ENCODE data around the gene ATP5IF1.

Gene ATP5IF1

DNA sequence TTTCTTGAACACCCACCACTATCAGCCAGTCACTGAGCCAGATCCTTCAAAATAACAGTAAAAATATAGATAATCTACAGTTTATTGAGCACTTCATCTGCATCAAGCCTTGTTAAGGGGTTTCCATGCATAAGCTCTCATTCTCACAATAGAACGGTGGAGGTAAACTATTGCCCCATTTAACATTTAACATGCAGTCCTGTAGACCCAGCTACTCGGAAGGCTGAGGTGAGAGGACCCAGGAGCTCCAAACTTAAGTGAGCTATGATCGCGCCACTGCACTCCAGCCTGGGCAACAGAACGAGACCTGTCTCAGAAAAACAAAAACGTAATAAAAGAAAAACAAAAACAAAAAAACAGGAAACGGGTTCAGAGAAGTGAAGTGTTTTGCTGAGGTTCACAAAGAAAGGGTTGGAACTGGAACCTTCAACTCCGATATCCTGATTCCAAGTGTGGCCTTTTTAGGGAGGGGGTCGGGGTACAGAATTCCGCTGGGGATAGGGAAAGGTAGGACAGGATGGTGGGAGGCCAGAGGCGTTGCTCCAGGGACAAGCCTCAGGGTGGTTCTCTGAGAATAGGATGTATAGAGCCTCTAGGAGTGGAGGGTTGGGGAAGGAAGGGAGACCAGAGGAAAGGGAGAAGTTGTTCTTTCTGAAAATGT is 11.8 kb downstream of the ATP5IF1 start:
- DNase-seq (ENCODE audit: insufficient read length, low spot score) = no peak
- TF ChIP-seq POLR2A (IDR thresholded peaks at IDR 0.05; ENCODE audit: low read depth, low read length) (no peak), PAX5 (IDR thresholded peaks at IDR 0.05; ENCODE audit: insufficient read depth, low read length, severe bottlenecking) (no peak), TAF1 (IDR thresholded peaks at IDR 0.05; ENCODE audit: low read depth, low read length) (no peak), POLR2AphosphoS5 (IDR thresholded peaks at IDR 0.05; ENCODE audit: low read depth, low read length) (no peak), POU2F2 (IDR thresholded peaks at IDR 0.05; ENCODE audit: low read depth, low read length) (no peak), SPI1 (IDR thresholded peaks at IDR 0.05; ENCODE audit: low read depth, low read length) (no peak)
- no peak for FAIRE-seq

DNA sequence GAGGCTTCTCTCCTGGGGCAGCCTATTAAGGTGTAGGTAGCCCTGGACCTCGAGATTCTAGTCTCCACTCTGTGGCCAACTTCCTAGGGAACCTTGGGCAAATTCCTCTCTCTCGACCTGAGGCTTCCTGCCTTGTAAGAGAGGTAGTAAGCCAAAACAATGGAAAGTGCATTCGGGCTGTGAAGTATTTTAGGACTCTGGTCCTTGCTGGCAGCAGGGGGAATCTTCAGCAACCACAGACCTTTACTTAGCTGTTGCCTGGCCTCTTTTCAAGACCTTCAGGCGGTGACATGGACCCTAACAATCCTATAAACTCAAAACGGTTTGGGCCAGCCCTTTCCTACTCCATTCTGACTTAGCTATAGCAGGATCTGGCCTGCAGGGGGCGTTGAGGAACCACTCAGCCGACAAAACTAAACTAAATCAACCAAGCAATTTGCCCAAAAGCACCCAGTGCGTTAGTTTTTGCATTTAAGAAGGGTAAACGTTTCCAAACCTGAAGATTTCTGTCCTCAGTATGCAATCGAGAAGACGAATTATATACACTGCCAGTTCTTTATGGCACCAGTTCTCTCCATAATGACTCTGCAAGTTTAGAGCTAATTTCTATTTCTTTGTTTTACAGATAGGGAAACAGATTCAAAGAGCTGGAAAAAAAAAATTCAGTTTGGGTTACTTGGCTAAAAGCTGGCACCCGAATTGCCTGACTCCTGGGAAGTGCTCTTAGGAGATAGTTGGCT is 12.5 kb downstream of the ATP5IF1 start:
- no peak for DNase-seq (ENCODE audit: insufficient read length, low spot score)
- TF ChIP-seq POU2F2 (IDR thresholded peaks at IDR 0.05; ENCODE audit: low read depth, low read length) (no peak), SPI1 (IDR thresholded peaks at IDR 0.05; ENCODE audit: low read depth, low read length) (no peak), TAF1 (IDR thresholded peaks at IDR 0.05; ENCODE audit: low read depth, low read length) (no peak), PAX5 (IDR thresholded peaks at IDR 0.05; ENCODE audit: insufficient read depth, low read length, severe bottlenecking) (no peak), POLR2AphosphoS5 (IDR thresholded peaks at IDR 0.05; ENCODE audit: low read depth, low read length) (no peak), POLR2A (IDR thresholded peaks at IDR 0.05; ENCODE audit: low read depth, low read length) (no peak)
- FAIRE-seq = peak; percentile 84

DNA sequence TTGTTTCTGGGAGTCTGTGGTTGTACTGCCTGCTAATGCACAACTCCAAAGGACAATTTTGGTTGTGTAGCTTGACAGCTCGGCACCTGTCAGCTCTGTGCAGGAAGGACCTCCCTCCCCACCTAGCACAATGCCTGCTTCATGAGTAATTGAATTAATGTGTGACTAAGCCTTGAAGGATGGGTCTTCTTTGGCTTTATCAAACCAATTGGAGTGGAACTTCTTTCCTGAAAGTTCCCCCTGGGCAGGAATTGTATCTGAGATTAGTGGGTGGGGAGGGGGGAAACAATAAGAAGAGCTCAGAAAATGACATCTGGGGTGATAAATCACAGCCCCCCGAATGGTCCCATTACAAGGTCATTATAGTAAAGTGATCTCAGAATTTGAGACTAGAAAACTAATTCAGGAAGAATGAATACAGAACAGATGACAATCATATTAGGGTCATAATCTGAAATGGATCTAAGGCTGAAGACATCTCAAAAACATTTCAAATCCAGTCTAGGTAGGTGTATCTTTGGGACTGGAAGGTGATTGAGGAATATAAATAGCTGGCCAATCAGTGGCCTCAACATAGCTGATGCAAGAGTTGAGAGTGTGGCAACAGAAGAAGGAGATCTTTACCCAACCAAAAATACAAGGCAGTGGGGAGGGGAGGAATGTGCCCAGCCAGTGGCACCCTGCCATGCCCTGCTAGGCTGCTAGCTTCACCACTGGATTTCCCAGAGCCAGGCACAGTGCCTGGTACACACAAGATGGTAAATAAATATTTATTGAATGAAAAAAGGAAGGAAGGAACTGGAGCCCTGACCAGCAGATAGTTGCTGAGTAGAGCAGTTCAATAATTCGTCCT is 13.3 kb downstream of the ATP5IF1 start:
- TF ChIP-seq SPI1 (IDR thresholded peaks at IDR 0.05; ENCODE audit: low read depth, low read length) = no peak
- TF ChIP-seq POU2F2 (IDR thresholded peaks at IDR 0.05; ENCODE audit: low read depth, low read length) = no peak
- no peak for TF ChIP-seq POLR2AphosphoS5 (IDR thresholded peaks at IDR 0.05; ENCODE audit: low read depth, low read length)
- TF ChIP-seq TAF1 (IDR thresholded peaks at IDR 0.05; ENCODE audit: low read depth, low read length) = no peak

DNA sequence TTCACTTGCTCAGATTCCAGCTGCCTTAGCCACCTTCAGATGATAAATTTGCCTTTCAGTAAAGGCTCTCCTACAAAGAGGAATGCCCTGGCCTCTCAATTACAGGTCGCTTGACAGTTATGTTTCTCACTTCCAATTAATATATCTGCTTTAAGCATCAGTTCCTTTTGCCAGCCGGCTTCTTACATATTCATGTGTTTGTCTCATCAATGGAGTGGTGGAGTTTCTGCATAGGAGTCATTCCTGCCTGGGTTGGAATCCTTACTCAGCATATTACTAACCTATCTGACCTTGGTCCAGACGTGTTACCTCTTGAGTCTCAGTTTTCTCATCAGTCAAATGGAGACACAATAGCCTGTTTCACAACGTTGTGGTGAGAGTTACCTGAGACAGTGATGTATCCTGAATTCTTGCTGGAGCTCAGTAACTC is 14.0 kb downstream of the ATP5IF1 start:
- TF ChIP-seq POLR2A (IDR thresholded peaks at IDR 0.05; ENCODE audit: low read depth, low read length) = no peak
- TF ChIP-seq SPI1 (IDR thresholded peaks at IDR 0.05; ENCODE audit: low read depth, low read length) = no peak
- TF ChIP-seq POLR2AphosphoS5 (IDR thresholded peaks at IDR 0.05; ENCODE audit: low read depth, low read length) = no peak
- TF ChIP-seq PAX5 (IDR thresholded peaks at IDR 0.05; ENCODE audit: insufficient read depth, low read length, severe bottlenecking) = no peak
- no peak for TF ChIP-seq POU2F2 (IDR thresholded peaks at IDR 0.05; ENCODE audit: low read depth, low read length)
- no peak for TF ChIP-seq TAF1 (IDR thresholded peaks at IDR 0.05; ENCODE audit: low read depth, low read length)
- FAIRE-seq (peak; percentile 16), DNase-seq (ENCODE audit: insufficient read length, low spot score) (no peak)

More for the DNA sequence above, 13.3 kb downstream of the ATP5IF1 start:
- FAIRE-seq (peak; percentile 60), DNase-seq (ENCODE audit: insufficient read length, low spot score) (no peak)

DNA sequence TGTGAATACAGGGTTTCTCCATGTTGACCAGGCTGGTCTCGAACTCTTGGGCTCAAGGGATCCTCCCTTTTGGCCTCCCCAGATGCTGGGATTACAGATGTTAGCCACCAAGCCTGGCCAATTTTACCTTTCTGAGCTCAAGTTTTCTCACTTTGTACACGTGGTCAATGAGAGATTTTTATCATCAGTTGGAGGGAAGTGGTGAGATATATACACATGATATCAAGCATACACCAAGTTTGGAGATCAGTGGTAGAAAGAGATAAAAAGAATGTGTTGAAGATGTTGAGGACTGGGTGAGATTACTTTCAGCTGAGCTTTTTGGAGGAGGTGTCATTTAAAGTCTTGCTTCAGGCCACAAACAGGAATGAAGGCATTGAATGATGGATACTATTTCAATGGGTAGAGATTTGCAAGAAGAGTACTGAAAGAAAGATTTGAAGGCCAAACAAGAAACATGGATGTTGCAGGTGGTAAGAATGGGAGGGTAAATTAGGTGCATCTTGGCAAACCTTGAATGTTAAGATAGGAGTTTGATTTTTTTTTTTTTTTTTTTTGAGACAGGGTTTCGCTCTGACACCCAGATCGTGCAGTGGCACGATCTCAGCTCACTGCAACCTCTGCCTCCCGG is 20.4 kb downstream of the ATP5IF1 start:
- no peak for DNase-seq (ENCODE audit: insufficient read length, low spot score)
- TF ChIP-seq PAX5 (IDR thresholded peaks at IDR 0.05; ENCODE audit: insufficient read depth, low read length, severe bottlenecking) (no peak), POLR2AphosphoS5 (IDR thresholded peaks at IDR 0.05; ENCODE audit: low read depth, low read length) (no peak), TAF1 (IDR thresholded peaks at IDR 0.05; ENCODE audit: low read depth, low read length) (no peak), POU2F2 (IDR thresholded peaks at IDR 0.05; ENCODE audit: low read depth, low read length) (no peak), POLR2A (IDR thresholded peaks at IDR 0.05; ENCODE audit: low read depth, low read length) (no peak), SPI1 (IDR thresholded peaks at IDR 0.05; ENCODE audit: low read depth, low read length) (no peak)
- FAIRE-seq = no peak

DNA sequence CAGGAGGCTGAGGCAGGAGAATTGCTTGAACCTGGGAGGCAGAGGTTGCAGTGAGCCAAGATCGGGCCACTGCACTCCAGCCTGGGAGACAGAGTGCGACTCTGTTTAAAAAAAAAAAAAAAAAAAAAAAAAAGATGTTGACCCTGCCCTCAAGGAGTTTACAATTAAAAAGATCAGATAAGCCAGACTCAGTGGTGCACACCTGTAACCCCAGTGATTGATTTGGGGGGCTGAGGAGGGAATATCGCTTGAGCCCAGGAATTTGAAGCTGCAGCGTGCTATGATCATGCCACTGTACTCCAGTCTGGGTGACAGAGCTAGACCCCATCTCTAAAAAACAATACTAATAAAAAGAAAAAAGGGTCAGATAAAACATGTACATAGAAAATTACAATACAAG is 21.8 kb downstream of the ATP5IF1 start:
- no peak for TF ChIP-seq PAX5 (IDR thresholded peaks at IDR 0.05; ENCODE audit: insufficient read depth, low read length, severe bottlenecking)
- FAIRE-seq = no peak
- no peak for DNase-seq (ENCODE audit: insufficient read length, low spot score)

DNA sequence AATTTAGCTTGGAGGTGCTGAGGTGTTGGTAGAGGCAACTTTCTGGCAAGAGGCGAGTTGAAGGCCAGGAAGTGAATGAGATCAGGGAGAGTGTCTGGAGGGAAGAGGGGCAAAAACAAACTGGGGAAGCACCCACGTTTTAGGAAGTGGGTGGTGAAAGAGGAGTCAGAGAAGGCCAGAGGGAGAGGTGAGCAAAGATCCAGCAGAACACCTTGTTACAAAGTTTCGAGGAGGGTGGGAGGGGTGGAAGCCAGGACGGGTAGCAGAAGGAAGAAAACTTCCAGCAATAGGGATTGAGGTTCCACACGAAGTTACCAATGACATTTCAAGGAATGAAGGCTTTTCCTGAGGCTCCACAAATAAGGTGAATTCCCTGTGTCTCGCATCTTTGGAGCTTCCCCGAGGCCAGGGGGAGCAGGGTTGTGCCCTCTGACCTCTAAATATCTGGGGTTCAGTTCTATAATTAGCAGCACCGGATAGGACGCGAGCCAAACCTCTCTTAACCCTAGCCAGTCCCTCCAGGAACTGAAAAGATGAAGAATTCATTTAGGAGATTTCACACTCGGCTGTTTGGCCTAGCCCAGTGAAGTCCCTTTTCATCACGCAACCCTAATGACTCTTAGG is 22.8 kb downstream of the ATP5IF1 start:
- DNase-seq (ENCODE audit: insufficient read length, low spot score) (no peak), FAIRE-seq (no peak)
- TF ChIP-seq TAF1 (IDR thresholded peaks at IDR 0.05; ENCODE audit: low read depth, low read length) (no peak), PAX5 (IDR thresholded peaks at IDR 0.05; ENCODE audit: insufficient read depth, low read length, severe bottlenecking) (no peak), SPI1 (IDR thresholded peaks at IDR 0.05; ENCODE audit: low read depth, low read length) (peak; percentile 50), POLR2A (IDR thresholded peaks at IDR 0.05; ENCODE audit: low read depth, low read length) (no peak)

DNA sequence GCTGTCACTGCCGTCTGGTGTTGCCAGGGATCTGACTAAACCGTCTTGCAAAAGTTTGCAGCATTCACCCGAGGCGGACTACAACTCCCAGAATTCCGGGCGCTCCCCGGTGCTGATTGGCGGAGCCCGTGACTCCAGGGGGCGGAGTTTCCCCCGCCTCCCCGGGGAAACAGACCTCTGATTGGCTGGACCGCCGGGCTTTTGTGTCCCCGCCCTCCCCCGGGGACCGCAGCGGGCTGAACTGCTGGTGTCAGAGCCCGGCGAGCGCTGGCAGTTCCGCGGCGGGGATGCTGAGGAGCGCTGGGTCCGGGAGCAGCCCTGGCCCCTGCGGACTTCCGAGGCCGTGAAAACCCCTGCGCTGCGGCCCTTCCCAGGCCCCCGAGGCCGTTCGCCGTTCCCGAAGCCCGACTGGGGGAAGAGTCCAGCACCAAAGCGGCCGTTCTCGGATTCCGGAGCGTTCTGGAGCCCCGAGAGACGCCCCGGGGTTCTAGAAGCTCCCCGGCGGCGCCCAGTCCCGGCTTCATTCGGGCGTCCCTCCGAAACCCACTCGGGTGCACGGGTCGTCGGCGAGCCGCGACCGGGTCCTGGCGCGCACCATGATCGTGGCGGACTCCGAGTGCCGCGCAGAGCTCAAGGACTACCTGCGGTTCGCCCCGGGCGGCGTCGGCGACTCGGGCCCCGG is 23.5 kb downstream of the ATP5IF1 start, which contains the start of gene SESN2:
TSS of gene SESN2 (plus strand) at position 267 of the 682 bp plus-strand sequence. CDS start at position 597, 330 bp downstream.
- TF ChIP-seq TAF1 (IDR thresholded peaks at IDR 0.05; ENCODE audit: low read depth, low read length) (peak; percentile 83), PAX5 (IDR thresholded peaks at IDR 0.05; ENCODE audit: insufficient read depth, low read length, severe bottlenecking) (no peak), POLR2AphosphoS5 (IDR thresholded peaks at IDR 0.05; ENCODE audit: low read depth, low read length) (peak; percentile 93), POU2F2 (IDR thresholded peaks at IDR 0.05; ENCODE audit: low read depth, low read length) (0 out of 2 replicates have a peak, but pooled peaks have one; percentile 6), SPI1 (IDR thresholded peaks at IDR 0.05; ENCODE audit: low read depth, low read length) (peak; percentile 8; the same call in 1 of the 2 replicates), POLR2A (IDR thresholded peaks at IDR 0.05; ENCODE audit: low read depth, low read length) (peak; percentile 93)
- FAIRE-seq (peak; percentile 86), DNase-seq (ENCODE audit: insufficient read length, low spot score) (peak; percentile 97)

Data from GM12891 (cell line).